Progenitor cell of endocrine pancreas (in vitro differentiated cells): Measurements from ENCODE around the gene SLC50A1. TPM values are rescaled to one million over a fixed set of nuclear protein-coding genes. Genes with fewer than 3 reads are reported as not detected.

Experiments used
- DNase-seq: peaks from one replicate; pipeline ENCODE4 v3.0.0; 2021; ENCODE audit warnings: low spot score; ENCODE audit not compliant: unreplicated experiment
- H3K27ac Mint-ChIP-seq: 2 replicates; pipeline ENCODE4 v1.8.0; 2021; ENCODE audit warnings: mild to moderate bottlenecking, moderate library complexity, mixed read lengths
- H3K27me3 Mint-ChIP-seq: 2 replicates; pipeline ENCODE4 v1.8.0; 2021; ENCODE audit warnings: mixed read lengths
- H3K36me3 Mint-ChIP-seq: 2 replicates; pipeline ENCODE4 v1.8.0; 2022; ENCODE audit warnings: mixed read lengths; ENCODE audit not compliant: insufficient read depth
- H3K4me1 Mint-ChIP-seq: 2 replicates; pipeline ENCODE4 v1.8.0; 2021; ENCODE audit warnings: low read depth, mixed read lengths
- H3K4me3 Mint-ChIP-seq: 2 replicates; pipeline ENCODE4 v1.8.0; 2021; ENCODE audit warnings: low read depth, mild to moderate bottlenecking, moderate library complexity, mixed read lengths
- H3K9me3 Mint-ChIP-seq: 2 replicates; pipeline ENCODE4 v1.8.0; 2021; ENCODE audit warnings: low read depth, mixed read lengths
- CTCF ChIP-seq: fragments of 200-600 bp; sonication (generic); IDR thresholded peaks from one replicate; pipeline ENCODE4 v1.5.0; 2021; ENCODE audit warnings: antibody characterized with exemption, mild to moderate bottlenecking; ENCODE audit not compliant: unreplicated experiment
- total RNA-seq: library from RNA; stranded (reverse); gene quantifications from 2 replicates; pipeline ENCODE4 v1.2.1, GENCODE V29; 2021

The SLC50A1 gene
- total RNA-seq, 1 donor from 2014 or later = 33.3 TPM

- TF ChIP-seq CTCF = no peak
- peaks cover 25% of the 10 kb centered on the region for H3K27me3 Mint-ChIP-seq
- no peaks in the 10 kb centered on the region for H3K4me1 Mint-ChIP-seq
- H3K36me3 Mint-ChIP-seq = no peaks in the 10 kb centered on the region
- H3K9me3 Mint-ChIP-seq = no peaks in the 10 kb centered on the region
- no peak overlapping the region for H3K27ac Mint-ChIP-seq
- no peak for DNase-seq
- H3K4me3 Mint-ChIP-seq = no peak overlapping the region
These were observed 27.4 kb upstream of the SLC50A1 start for GRCh38 chr1:155108296-155108695.

- H3K4me1 Mint-ChIP-seq = no peaks in the 10 kb centered on the region
- H3K27ac Mint-ChIP-seq = no peak overlapping the region
- H3K4me3 Mint-ChIP-seq = no peak overlapping the region
- H3K36me3 Mint-ChIP-seq = no peaks in the 10 kb centered on the region
- H3K9me3 Mint-ChIP-seq = no peaks in the 10 kb centered on the region
- no peak for TF ChIP-seq CTCF
- DNase-seq = no peak
- peaks cover 24% of the 10 kb centered on the region for H3K27me3 Mint-ChIP-seq
These were observed 25.3 kb upstream of the SLC50A1 start for GRCh38 chr1:155110381-155110780.

GRCh38 chr1:155110826-155111225 is 24.8 kb upstream of the SLC50A1 start:
- no peak for DNase-seq
- no peak overlapping the region for H3K27ac Mint-ChIP-seq
- peaks cover 21% of the 10 kb centered on the region for H3K27me3 Mint-ChIP-seq
- no peak for TF ChIP-seq CTCF
- H3K36me3 Mint-ChIP-seq = no peaks in the 10 kb centered on the region
- H3K4me3 Mint-ChIP-seq = no peak overlapping the region
- no peaks in the 10 kb centered on the region for H3K4me1 Mint-ChIP-seq
- H3K9me3 Mint-ChIP-seq = no peaks in the 10 kb centered on the region

GRCh38 chr1:155113450-155113980 is 22.1 kb upstream of the SLC50A1 start:
- Mint-ChIP-seq H3K27me3 (peaks cover 23% of the 10 kb centered on the region), H3K9me3 (no peaks in the 10 kb centered on the region), H3K4me1 (no peaks in the 10 kb centered on the region), H3K36me3 (no peaks in the 10 kb centered on the region), H3K27ac (no peak overlapping the region), H3K4me3 (no peak overlapping the region)
- no peak for TF ChIP-seq CTCF
- no peak for DNase-seq

- H3K36me3 Mint-ChIP-seq = no peaks in the 10 kb centered on the region
- no peaks in the 10 kb centered on the region for H3K9me3 Mint-ChIP-seq
- H3K4me3 Mint-ChIP-seq = no peak overlapping the region
- peaks cover 28% of the 10 kb centered on the region for H3K27me3 Mint-ChIP-seq
- DNase-seq = no peak
- no peaks in the 10 kb centered on the region for H3K4me1 Mint-ChIP-seq
- no peak for TF ChIP-seq CTCF
- H3K27ac Mint-ChIP-seq = no peak overlapping the region
These were observed 19.4 kb upstream of the SLC50A1 start for GRCh38 chr1:155116113-155116764.
